Activated T-helper 1 cell treated with anti-CD3 and anti-CD28 coated beads, Interleukin-2, amount 50 U/mL, for 16 hours (primary cell): Measurements from ENCODE around the gene RGS6.

Source experiments
- DNase-seq, 2 donors: peaks; one replicate each; pipeline ENCODE4 v3.0.0-alpha.2; 2020; ENCODE audit warnings: low read depth in 1 of 2, low spot score in 1 of 2

The RGS6 gene

DNA sequence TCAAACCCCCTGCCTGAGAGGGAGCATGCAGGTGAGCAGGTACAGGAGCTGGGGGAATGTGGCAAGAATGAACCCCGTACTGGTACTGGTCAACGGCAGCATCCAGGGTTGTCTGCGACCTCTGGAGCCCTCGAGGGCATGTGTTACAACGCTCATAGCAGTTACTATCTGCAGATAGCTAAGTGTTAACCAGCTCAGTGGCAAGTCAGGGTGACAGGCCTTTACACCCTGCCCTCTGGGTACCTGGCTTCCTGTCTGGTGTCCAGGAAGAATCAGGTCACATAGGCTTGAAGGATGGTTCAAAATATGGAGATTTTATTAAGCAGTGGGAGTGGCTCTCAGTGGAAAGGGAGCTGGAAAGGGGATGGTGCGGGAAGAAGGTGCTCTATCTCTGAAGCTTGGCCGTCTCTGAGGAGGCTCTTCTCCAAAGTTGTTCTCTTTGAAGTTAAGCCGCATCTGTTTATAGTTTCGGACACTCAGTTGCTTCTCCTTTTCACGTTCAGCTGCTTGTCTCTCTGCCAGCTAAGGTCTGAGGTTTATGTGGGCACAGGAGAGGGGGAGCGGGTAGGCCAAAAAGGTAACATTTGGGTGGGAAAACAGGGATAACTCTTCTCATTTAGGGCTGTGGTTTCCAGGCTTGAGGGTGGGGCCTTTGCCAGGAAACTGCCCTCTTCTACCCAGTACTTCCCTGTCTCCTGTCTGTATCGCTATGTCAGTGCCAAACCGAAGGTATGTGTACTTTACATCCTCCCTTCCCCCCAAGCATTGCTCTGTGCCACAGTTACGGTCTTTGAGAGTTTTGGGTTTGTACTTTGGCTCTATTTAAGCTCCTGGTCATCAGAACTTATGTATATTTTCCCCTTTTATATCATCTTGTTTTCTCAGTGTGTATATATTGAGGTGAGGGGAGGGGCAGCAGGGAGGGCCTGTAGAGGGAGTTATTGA is 305.8 kb downstream of the RGS6 start:
- DNase-seq, result no peak

DNA sequence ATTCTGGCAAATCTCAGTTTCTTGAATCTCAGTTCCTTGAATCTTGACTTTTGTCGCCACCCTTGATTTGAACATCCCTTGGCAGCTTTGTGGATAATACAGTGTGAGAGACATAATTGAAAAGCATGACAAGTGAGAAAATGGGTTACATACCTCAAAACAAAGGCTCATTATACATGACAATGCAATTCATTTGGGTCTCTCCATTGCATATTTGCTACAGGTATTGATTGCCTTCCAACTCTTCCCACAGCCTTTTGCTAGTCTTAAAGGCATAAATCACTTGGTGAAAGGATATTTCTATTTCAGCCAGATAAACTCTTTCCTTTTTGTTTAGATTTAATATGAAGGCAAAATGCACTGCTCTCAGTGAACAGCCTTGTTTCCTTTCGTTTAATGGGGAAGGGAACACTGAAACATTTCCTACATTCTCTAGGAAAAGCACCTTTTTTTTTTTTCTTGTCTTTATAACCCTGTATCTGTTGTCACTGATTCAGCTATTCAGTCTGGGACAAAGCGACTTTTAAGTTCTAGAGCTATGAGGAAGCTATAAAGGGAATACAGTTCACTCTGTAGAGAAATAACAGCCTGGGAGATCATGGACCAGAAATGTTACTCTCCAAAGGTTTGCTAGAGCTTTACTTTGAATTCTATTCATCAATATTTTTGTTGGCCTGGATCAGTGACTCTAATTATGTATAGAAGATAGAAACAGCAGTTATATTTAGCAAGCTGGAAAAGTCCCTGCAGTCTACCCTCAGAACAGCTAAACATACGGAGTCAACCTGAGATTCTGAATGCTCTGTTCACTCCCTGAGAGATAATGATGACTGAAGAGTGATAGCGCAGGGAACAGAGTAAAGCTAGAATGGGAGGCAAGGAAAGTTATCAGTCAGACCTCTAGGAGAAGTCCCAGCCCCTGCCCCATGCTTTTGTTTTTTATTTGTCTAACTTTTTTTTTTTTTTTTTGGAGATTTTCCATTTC is 311.4 kb downstream of the RGS6 start:
- no peak for DNase-seq

DNA sequence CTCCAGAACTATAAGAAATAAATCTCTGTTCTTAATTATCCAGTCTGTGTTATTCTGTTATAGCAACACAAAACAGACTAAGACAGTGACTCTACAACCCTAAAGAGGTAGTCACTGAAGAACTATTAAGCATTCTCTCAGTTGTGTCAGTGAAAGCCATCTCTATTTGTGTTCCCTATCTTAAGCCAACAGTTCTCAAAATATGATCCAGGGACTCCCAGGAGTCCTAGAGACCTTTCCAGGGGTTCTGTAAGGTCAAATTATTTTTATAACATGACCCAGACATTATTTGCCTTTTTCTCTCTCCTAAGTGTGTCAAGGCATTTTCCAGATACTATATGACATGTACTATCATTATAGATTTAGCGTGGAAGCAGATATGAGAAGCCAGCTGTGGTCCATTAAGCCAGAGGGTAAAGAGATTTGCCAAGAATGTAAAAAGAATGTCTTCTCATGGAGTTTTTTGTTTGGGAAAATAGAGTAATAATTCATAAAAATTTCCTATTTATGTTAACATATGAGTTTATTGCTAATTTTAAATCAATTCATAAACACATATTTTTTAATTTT is 315.8 kb downstream of the RGS6 start:
- no peak for DNase-seq

DNA sequence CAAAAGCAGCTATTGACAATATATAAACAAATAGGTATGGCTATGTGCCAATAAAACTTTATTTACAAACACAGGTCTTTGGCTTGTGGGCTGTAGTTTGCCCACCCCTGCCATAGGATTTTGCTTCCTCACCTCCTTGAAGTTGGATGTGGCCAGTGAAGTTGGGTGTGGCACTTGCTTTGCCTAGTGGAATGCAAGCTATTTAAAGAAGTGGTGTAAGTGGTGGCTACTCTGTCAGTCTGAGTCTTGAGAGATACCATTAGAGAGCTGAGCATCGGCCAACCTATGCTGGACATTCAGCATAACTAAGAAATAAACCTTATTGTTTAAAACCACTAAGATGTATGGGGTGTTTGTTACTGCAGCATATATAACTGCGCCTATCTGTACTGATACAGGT is 321.3 kb downstream of the RGS6 start:
- DNase-seq, result no peak

DNA sequence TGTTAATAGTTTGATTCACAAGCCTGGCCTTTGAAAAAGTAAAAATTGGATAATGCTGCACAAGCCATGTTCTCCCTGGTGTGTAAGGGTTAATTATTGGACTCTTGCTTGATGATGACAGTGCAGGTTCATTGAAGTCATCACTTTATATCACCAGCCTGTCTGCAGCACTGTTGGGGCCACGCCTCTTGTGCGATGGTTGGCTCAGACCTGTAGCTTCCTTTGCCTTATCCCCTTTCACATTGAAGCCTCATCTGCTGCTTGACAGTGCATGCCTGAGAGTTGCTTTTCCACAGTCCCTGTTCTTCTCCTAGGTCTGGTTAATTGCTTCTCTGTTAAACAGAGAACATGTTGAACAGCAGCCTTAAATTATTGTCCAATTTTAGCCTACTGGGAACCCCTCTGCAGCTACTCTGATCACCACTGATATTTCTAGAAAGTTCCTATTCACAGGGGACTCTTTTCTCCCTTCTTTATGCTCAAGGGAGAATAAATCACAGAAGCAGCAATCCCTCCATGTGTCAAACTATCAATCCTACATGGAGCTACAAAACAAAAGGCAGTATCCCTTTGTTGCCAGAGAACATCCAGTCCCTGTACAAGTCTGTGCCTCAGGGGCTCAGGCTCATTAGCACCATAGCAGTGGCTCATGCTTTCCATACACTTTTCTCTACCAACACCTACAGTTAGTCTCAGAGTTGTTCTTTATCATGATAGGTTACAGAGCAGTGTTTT is 322.1 kb downstream of the RGS6 start:
- DNase-seq, result no peak

DNA sequence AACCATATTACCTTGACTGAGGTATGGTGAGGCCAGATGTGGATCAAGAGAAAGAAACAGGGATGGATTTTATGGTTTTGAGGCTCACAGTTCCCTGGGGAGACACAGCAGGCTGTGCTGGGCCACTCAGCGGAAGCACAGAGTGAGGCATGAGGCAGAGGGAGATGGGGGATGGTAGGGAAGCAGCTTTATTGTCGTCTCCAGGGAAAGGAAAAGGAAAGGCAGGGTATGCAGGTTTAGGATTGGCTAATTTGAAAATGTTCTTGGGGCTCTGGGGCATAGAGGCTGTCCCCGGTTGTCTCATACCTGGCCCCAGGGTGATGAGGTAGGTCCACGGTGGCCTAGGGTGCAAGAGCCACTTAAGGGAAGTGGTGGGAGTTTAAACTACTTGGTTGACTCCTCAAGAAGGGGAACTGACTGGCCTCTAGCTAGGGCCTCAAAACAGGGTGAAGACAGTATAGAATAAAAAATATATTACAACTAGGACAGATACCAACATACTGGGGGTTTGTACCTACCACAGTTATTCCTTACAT is 322.8 kb downstream of the RGS6 start:
- DNase-seq, result no peak

DNA sequence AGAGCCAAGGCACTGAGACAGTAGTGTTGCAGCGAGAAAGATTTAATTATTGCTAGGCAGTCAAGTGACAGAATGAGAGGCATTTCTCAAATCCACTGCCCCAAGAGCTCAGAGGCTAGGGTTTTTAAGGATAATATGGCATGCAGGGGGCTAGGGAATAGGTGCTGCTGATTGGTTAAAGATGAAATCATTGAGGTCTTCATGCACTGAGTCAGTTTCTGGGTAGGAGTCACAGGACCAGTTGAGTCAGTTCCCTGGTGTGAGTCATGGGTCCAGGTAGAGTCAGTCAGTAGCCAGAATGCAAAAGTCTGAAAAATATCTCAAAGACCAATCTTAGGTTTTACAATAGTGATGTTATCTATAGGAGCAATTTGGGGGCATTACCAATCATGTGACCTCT is 323.8 kb downstream of the RGS6 start:
- DNase-seq, result no peak

DNA sequence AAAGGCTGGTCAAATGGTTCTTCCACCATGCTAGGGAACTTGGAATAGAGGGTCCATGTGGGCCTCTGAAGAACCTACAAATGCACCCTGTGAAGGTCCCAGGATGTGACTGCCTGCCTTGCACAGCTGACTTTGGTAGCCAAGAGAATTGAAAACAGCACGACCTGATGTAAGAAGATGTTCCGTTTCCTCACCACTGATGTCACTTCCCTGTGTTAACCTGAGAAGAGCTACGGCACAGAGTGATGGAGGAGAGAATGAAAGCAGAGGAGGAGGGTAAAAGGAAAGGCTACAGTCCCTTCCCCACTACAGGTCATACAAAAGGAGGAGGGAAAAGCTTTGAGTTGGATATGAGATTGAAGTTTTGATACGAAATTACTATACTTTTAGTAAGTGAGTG is 328.8 kb downstream of the RGS6 start:
- no peak for DNase-seq

DNA sequence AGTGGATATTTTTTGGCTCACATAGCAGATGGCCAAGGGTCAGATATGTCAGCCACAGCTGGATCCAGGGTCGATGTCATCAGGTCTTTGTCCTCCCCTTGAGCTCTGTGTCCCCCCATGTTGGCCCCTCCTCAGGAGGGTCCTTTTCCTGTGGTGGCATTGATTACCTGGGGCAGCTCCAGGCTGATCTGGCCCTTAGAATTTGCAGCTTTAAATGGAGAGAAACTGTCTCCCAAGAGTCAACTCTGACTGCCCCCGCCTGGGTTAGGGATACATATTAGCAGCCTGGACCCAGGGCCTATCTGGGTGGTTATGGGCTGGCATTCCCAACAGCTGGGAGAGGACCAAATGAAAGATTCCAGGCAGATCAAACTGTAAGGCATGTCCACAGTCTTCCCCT is 330.5 kb downstream of the RGS6 start:
- no peak for DNase-seq

DNA sequence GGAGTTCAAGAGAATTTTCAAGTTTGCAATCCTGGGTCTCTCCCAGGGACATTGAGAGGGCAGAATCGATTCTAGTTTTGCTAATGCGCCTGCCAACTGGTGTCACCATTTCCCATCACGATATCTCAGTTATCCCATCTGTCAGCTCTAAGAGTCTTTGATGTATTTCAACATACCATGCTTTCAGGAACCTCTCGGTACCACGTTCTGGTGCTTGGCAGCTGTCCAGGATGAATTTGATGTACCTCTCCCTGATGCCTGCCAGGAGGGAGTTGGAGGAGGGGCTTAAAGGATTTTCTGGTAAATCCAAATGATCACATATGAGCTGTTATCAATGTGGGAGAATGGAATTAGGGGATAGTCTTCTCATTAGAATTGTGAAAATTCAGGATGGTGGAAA is 332.5 kb downstream of the RGS6 start:
- DNase-seq, result no peak

DNA sequence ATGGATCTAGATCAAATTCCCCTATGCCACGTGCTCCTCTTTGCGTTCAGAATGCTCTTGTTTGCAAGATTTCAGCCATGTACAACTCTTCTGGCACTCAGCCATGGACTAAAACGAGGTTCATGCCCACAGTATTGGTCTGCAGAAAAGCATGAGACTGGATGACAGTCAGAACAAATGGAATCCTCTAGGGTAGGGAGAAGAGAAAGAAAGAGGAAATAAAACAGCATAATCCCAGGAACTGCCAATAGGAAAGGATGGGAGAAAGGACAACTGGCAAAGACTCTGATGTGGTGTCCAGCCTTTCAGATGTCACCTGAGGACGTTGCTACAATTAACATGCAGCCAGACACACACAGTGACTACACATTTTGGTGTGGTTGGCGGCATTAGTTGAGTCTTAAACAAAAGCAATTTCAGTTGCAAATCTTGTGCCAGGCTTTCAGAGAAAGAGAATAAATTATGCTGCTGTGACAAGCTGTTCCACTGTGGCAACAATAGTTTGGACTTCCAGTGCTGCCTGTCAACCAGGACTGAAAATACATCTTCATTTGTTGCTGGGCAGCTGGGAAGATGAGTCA is 338.0 kb downstream of the RGS6 start:
- no peak for DNase-seq

DNA sequence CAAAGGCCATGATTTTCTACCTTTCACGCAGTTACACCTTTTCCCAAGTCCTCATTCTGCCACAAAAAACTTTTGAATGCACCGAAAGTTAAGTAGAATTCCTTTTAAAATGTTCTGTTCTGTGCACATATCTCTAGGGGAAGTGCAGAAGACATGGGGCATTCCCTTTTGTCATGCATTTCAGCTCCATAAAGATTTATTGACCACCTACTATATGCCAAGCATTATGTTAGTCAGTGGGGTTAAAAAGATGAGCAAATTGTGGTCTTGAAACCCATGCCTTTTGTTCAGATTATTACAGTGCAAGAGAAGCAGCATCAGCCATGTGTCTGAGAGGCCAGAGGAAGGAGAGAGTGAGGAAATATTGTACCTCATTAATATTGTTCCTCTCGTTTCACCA is 338.5 kb downstream of the RGS6 start:
- no peak for DNase-seq

DNA sequence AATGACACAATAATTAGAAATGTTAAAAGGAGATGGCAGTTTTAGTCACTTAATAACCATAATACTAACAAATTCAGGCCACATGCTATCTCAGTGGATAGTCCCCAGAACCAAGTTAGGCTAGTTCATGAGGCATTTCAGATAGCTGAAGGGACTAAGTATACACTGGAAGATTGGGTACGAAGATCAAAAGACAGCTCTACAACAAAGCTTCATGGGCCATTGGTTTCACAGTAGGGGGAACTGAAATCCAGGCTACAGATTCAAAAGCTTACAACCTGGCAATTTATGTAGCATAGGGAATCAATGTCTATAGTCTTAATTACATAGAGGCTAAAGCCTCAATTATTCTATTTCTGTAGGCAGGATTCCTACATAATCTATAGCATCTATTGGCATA is 343.0 kb downstream of the RGS6 start:
- DNase-seq, result no peak

DNA sequence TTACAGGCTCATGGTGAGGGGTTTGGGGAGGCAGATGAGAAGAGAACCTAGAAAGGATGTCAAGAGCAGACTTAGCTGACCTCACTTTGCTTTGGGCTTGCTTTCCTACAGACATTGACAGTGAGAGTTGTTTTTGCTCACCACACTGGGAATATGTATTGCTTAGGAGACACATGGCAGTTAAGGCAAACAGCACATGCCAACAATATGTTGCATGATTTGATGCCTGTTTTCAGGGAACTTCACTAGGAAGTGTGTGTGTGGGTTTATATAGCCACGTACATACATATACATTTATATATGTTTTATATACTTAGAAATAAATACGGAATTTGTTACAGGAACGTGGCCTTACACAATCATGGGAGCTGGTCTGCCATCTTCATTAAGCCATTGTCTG is 346.1 kb downstream of the RGS6 start:
- DNase-seq, result no peak

DNA sequence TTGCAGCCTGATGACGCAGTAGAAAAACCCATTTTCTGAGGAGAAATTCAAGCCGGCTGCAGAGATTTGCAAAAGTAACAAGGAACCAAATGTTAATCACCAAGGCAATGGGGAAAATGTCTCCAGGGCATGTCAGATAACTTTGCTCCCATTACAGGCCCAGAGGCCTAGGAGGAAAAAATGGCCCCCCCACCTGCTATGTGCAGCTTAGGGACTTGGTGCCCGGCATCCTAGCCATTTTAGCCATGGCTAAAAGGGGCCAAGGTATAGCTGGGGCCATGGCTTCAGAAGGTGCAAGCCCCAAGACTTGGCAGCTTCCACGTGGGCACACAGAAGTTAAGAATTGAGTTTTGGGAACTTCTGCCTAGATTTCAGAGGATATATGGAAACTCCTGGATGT is 351.9 kb downstream of the RGS6 start:
- DNase-seq, result no peak

DNA sequence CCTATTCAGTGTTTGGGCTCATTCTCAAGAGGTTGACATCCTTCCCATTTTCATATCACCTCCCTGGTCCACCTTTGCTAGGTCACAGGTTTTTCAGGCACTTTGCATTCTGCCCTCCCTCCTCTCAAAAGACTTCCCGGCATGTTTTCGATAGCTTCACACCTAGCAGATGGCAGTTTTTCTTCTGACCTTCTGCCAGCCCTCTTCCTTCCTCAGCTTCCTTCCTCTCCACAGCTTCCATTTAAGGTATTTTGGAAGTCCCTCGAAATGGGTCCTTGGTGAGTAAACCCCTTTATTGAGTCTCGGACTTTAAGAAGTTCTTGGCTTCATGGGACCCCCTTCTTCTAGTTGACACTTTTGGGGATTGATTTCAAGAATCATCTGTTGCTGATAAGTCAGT is 358.0 kb downstream of the RGS6 start:
- no peak for DNase-seq

DNA sequence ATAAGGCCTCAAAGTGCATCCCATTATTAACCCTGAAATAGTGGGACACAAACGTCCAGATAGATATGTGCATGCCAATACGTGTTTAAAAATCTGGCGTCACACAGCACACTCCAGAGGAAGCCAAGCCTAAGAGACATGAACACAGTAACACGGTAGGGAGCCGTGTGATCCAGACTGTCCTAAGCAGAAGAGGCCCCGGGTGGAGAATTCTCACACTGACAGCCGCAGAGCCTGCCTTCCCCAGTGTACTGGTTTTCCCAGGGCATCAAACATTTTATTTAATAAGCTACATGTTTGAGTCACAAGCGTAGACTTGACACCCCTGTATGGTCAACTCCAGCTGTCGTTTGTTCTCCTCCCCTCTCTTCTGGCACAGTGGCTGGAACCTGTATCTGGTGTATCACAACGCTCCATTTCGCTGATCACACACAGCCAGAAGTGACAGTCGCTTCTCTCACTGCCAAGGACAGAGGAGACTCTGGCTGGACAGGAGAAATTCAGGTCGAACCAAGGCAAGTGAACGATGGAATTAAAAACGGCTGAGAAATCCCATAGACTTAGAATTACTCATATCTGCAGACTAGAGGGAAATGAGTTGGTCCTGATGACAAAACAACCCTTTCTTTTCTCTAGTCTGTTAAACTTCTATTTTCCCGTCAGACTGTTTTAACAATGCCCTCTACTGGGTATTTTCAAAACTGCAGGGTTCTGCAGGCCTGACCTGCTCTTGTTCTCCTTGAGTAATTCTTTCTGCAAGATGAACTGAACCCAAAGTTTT is 359.9 kb downstream of the RGS6 start:
- DNase-seq, result no peak

DNA sequence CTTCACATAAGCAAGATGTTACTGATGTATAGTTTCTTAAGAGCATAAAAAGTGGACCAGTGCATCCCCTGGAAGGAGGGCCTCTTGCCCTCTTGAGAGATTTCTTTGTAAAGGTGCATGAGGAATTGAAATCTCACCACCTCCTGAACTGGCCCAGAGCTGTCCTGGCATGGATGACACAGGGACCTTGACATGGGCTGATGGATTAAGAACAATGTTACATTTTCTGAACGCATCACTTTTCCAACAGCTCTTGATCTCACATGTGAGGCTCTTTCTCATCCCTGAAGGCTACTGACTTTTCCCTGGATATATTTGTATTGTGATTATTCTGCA is 360.4 kb downstream of the RGS6 start:
- no peak for DNase-seq

DNA sequence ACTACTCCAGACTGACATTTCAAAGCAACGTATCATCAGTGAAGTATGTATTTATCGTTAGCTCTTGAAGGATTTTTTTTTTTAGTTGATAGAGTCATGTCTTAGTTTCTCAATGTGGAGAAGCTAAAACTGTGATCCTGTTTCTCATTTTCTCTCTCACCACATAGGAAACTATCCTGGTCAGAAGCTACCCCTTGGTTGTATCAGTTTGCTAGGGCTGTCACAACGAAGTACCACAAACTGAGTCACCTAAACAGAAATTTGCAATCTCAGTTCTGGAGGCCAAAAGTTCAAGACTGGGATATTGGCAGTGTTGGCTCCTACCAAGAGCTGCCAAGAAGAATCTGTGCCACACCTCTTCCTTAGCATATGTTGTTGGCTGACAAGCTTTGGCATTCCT is 369.1 kb downstream of the RGS6 start:
- DNase-seq, result no peak

DNA sequence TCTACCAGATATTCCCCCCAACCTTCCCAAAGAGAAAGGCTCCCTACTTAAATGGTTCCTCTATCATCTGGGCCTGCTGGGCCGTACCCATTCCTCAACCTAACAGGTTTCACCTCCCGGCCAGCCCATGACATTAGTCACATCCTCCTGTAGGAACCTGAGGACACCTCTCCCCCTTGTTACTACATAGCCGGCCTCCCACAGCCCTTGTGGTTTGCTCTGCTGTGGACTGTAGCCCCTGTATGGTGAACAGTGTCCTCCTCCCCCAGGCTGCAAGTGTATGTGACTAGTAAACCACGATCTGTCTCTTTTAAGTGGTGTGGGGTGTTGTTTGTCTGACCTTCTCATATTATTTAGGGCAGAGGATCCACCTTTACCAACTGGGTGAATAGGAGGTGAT is 371.7 kb downstream of the RGS6 start:
- no peak for DNase-seq
